Stimulated activated CD4-positive, alpha-beta T cell treated with anti-CD3 and anti-CD28 coated beads, Interleukin-1b, Interleukin-23, amount 100 ng/mL, for 24 hours (primary cell): ENCODE data around the gene SUGCT.
"Not testable (repeated sequence)": the region's sequence is repeated elsewhere in the genome, so short reads cannot be mapped to it uniquely, and the experiment has no call there.

Source experiments
- DNase-seq, 4 experiments: peaks; one replicate each; pipeline ENCODE4 v3.0.0-alpha.2; 2020; ENCODE audit warnings: low read depth in 4 of 4, low spot score in 1 of 4

SUGCT gene

GRCh38 chr7:40138973-40139372 is 4.2 kb downstream of the SUGCT start:
- no peak for DNase-seq

DNA sequence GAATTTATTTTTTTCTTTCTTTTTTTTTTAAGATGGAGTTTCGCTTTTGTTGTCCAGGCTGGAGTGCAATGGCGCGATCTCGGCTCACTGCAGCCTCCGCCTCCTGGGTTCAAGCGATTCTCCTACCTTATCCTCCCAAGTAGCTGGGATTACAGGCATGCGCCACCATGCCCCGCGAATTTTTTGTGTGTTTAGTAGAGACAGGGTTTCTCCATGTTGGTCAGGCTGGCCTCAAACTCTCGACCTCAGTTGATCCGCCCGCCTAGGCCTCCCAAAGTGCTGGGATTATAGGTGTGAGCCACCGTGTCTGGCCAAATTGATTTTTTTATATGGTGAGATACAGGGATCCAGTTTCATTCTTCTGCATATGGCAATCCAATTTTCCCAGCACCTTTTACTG is 5.1 kb downstream of the SUGCT start:
- not testable (repeated sequence) for DNase-seq

DNA sequence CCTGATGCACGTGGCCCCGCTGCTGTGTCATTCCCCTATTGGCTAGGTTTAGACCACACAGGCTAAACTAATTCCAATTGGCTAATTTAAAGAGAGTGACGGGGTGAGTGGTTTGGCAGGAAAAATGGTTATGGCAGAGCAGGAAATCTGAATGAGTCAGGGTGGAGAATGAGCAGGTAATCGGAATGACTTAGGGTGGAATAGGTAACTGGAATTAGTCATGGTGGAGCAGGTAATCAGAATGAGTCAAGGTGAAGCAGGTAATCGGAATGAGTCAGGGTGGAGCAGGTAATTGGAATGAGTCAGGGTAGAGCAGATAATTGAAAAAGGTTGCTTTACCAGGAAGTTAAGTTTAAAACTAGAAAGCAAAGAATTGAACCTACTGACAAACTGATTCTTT is 7.1 kb downstream of the SUGCT start:
- DNase-seq = not testable (repeated sequence)

- not testable (repeated sequence) for DNase-seq
Observed at GRCh38 chr7:40145596-40146130, 10.9 kb downstream of the SUGCT start.

DNA sequence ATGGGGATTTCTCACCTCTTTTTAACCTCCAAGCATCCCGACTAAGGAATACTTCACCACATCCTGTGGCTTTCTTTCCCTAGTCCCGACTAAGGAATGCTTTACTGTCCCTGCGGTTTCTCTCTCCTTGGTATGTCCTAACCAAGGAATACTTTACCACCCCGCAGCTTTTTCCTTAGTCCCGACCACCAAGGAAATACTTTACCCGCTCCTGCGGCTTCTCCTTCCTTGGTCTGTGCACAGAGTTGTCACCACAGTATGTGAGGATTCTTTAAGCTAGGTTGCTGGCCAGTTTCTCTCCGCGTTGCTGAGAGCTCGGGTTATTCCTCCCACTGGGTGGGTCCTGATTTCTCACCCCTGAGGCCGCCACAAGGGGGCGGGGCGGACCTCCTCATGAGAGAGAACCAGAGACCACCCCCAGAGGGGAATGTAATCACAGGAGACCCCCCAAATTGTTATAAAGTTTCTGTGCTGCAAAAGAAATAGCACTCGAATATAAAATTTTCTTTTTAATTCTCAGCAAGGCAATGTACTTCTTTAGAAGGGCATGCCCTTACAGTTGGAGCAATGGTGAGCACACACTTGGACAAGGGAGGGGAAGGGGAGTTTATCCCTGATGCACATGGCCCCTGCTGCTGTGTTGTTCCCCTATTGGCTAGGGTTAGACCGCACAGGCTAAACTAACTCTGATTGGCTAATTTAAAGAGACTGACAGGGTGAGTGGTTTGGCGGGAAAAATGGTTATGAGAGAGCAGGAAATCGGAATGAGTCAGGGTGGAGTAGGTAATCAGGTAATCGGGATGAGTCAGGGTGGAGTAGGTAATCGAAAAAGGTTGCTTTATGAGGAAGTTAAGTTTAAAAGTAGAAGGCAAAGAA is 12.8 kb downstream of the SUGCT start:
- DNase-seq = no peak

- not testable (repeated sequence) for DNase-seq
Observed at GRCh38 chr7:40148247-40148580, 13.4 kb downstream of the SUGCT start.

GRCh38 chr7:40148671-40149070 is 13.9 kb downstream of the SUGCT start:
- DNase-seq = no peak

DNA sequence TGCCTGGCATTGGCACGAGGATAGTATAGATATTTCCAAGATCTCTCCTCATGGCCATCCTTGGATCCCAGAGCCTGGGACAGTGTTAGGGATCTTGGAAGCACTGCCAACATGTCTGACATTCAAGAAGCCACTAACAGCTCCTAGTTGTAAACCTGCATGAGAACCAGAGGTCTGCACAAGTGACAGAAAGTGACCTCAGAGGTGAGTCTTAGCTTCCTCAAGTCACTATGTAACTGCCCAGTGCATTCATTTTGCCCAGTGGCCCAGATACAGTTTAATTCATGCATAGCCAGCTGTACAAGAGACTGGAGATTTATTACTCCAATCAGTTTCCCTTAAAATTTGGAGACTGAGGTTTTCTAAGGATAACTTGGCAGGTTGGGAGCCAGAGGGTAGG is 16.7 kb downstream of the SUGCT start:
- no peak for DNase-seq

DNA sequence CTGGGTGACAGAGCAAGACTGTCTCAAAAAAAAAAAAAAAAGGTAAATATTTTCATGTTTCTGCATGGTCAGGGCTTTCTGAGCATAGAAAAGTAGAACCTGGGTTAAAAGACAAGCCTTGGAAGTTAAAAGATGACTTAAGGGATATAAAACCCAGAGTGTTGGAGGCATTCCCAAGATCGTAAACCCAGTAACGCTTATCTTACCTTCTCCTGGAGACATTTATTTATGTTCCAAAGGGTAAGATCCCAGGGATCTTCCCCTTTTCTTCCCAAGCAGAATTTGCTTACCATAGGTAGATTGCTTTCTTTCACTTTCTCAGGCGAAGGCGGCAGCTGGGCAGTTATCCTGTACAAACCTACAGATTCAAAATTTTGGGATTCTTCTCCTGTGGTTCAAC is 22.2 kb downstream of the SUGCT start:
- no peak for DNase-seq

DNA sequence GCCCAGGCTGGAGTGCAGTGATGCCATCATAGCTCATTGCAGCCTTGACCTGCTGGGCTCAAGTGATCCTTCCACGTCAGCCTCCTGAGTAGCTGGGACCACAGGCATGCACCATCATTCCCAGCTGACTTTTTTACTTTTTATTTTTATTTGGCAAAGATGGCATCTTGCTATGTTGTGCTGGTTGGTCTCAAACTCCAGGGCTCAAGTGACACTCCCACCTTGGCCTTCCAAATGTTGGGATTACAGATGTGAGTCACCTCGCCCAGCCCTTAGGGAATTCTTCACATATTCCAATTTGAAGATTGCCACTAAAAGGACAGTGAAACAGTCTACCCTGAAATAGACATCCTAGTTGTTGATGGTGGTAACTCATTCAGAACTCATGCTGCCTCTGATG is 27.7 kb downstream of the SUGCT start:
- DNase-seq = no peak

GRCh38 chr7:40165216-40165615 is 30.4 kb downstream of the SUGCT start:
- no peak for DNase-seq

DNA sequence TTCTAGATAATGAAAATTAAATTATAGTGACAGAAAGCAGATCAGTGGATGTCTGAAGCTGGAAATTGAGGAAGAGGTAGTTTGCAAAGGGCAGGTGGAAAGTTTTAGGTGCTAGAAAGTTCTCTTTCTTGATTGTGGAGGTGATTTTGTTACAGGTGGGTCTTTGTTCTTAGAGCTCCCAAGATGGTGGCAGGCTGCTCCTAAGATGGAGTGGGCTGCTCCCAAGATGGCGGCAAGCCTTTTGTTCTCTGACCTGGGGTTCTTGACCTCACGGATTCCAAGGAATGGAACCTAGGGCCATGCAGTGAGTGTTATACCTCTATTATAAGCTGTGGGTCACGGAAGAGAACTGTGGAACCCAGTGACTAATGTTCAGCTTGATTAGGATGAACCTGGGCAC is 32.5 kb downstream of the SUGCT start:
- no peak for DNase-seq

GRCh38 chr7:40168266-40168665 is 33.5 kb downstream of the SUGCT start:
- not testable (repeated sequence) for DNase-seq

GRCh38 chr7:40173121-40173520 is 38.3 kb downstream of the SUGCT start:
- not testable (repeated sequence) for DNase-seq

- DNase-seq = not testable (repeated sequence)
Observed at GRCh38 chr7:40175256-40175655, 40.5 kb downstream of the SUGCT start.

GRCh38 chr7:40175725-40176510 is 41.1 kb downstream of the SUGCT start:
- DNase-seq = no peak

GRCh38 chr7:40177071-40177470 is 42.3 kb downstream of the SUGCT start:
- no peak for DNase-seq

DNA sequence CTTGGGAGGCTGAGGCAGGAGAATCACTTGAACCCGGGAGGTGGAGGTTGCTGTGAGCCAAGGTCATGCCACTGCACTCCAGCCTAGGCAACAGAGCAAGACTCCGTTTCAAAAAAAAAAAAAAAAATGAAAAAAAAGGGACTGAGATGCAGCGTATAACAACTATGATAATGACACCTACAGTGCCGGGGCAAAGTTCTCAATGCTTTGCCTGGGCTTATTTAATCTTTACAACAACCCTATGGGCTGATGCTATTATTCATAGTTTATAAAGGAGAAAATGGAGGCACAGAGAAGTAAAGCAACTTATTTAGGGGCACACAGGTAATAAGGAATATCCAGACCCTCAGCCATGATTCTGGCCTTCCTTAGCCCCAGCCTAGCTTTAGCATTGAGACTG is 47.6 kb downstream of the SUGCT start:
- no peak for DNase-seq

GRCh38 chr7:40186586-40186985 is 51.8 kb downstream of the SUGCT start:
- DNase-seq = no peak

DNA sequence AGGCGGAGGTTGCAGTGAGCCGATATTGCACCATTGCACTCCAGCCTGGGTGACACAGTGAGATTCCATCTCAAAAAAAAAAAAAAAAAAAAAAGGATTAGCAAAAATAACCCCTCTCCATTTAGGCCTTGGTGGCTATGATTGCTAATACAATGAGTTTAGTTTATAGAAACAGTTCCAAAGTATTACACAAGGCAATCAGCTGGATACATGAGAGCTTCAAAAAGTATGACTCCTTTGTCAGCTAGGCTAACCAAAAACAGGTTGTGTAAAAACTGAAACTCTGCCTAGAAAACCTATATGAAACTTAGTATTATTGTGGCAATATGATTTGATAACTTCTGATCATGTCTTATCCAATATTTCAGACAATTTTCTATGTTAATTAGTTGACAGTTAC is 57.2 kb downstream of the SUGCT start:
- DNase-seq = no peak

GRCh38 chr7:40194745-40195144 is 59.9 kb downstream of the SUGCT start:
- DNase-seq = no peak

DNA sequence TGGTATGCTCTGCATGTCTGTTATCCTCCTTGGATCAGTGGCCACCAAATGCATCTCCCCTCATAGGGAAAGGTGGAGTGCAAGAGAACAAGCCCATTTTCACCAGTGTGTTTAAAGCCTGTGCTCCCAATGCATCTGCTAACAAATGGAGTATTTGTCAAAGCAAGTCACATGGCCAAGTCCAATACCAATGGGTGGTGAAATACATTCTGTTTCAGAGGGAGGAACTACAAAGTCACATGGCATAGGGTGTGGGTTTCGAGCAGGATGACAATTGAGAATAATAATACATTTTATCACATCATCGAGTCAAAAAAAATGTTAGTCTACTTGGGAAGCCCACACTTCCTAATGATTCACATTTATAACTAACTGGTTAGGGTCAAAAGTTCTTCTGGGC is 62.7 kb downstream of the SUGCT start:
- no peak for DNase-seq
